GM23338 (cell line): ENCODE data around the gene KRTAP10-12. TPM values are rescaled to one million over a fixed set of nuclear protein-coding genes. Genes with fewer than 3 reads are reported as not detected.

Source experiments
- ATAC-seq: fragments of 200-7000 bp; cut with Tn5 transposase; 3 replicates; pipeline ENCODE4 v1.9.1; 2020
- DNase-seq: peaks from one replicate; pipeline ENCODE4 v3.0.0-alpha.2; 2015; ENCODE audit warnings: low spot score
- H2AFZ ChIP-seq: fragments of 200-600 bp; sonication (generic); 2 replicates; pipeline ENCODE4 v1.8.0; 2016; ENCODE audit warnings: antibody characterized with exemption, mild to moderate bottlenecking, moderate library complexity
- H3F3A ChIP-seq: fragments of 200-600 bp; sonication (generic); replicated peaks from 2 replicates; pipeline ENCODE4 v1.8.0; 2017; ENCODE audit warnings: antibody characterized with exemption, mixed run types, low read depth
- H3K27ac ChIP-seq: fragments of 200-600 bp; sonication (generic); 2 replicates; pipeline ENCODE4 v1.6.1; 2016; ENCODE audit warnings: low read depth
- H3K27me3 ChIP-seq: fragments of 200-600 bp; sonication (generic); 2 replicates; pipeline ENCODE4 v1.8.0; 2016; ENCODE audit warnings: mild to moderate bottlenecking, mixed run types, moderate library complexity; ENCODE audit not compliant: insufficient read depth
- H3K36me3 ChIP-seq: fragments of 200-600 bp; sonication (generic); 2 replicates; pipeline ENCODE4 v1.8.0; 2016; ENCODE audit warnings: mild to moderate bottlenecking; ENCODE audit not compliant: insufficient read depth
- H3K4me1 ChIP-seq: fragments of 200-600 bp; sonication (generic); 2 replicates; pipeline ENCODE4 v1.8.0; 2016; ENCODE audit warnings: mild to moderate bottlenecking, moderate library complexity; ENCODE audit not compliant: insufficient read depth
- H3K4me2 ChIP-seq: fragments of 200-600 bp; sonication (generic); 2 replicates; pipeline ENCODE4 v1.7.1; 2017; ENCODE audit warnings: mixed run types
- H3K4me3 ChIP-seq: fragments of 200-600 bp; sonication (generic); 2 replicates; pipeline ENCODE4 v1.6.1; 2016; ENCODE audit warnings: mixed run types
- H3K79me2 ChIP-seq: fragments of 200-600 bp; sonication (generic); replicated peaks from 2 replicates; pipeline ENCODE4 v1.8.0; 2017; ENCODE audit warnings: mild to moderate bottlenecking; ENCODE audit not compliant: insufficient read depth
- H3K9me2 ChIP-seq: fragments of 200-600 bp; sonication (generic); 2 replicates; pipeline ENCODE4 v1.8.0; 2017; ENCODE audit not compliant: insufficient read depth
- H4K20me1 ChIP-seq: fragments of 200-600 bp; sonication (generic); replicated peaks from 2 replicates; pipeline ENCODE4 v1.8.0; 2017; ENCODE audit warnings: mild to moderate bottlenecking; ENCODE audit not compliant: insufficient read depth
- H3K27ac Mint-ChIP-seq: 2 replicates; pipeline ENCODE4 v1.8.0; 2020; ENCODE audit warnings: inconsistent platforms, mild to moderate bottlenecking, moderate library complexity, mixed read lengths
- H3K27me3 Mint-ChIP-seq: 3 replicates; pipeline ENCODE4 v1.8.0; 2022; ENCODE audit warnings: low read depth, mild to moderate bottlenecking, moderate library complexity, mixed read lengths, inconsistent platforms; ENCODE audit not compliant: insufficient read depth, poor library complexity
- H3K36me3 Mint-ChIP-seq: 3 replicates; pipeline ENCODE4 v1.8.0; 2021; ENCODE audit warnings: low read depth, mild to moderate bottlenecking, inconsistent platforms, moderate library complexity, mixed read lengths
- H3K4me1 Mint-ChIP-seq: 3 replicates; pipeline ENCODE4 v1.8.0; 2020; ENCODE audit warnings: mild to moderate bottlenecking, inconsistent platforms, mixed read lengths
- H3K4me3 Mint-ChIP-seq: 3 replicates; pipeline ENCODE4 v1.8.0; 2021; ENCODE audit warnings: moderate library complexity, mild to moderate bottlenecking, inconsistent platforms, mixed read lengths
- H3K9me3 Mint-ChIP-seq: 3 replicates; pipeline ENCODE4 v1.8.0; 2020; ENCODE audit warnings: moderate library complexity, mild to moderate bottlenecking, inconsistent platforms, mixed read lengths
- CREB1 ChIP-seq: fragments of 250-450 bp; sonication (Bioruptor Pico); IDR thresholded peaks from 2 replicates; pipeline ENCODE4 v1.5.0; 2020; ENCODE audit warnings: low read depth, mild to moderate bottlenecking, moderate library complexity
- EZH2 ChIP-seq: fragments of 200-600 bp; sonication (generic); IDR thresholded peaks from one replicate; pipeline ENCODE4 v1.8.0; 2017; ENCODE audit warnings: antibody characterized with exemption, mild to moderate bottlenecking, low read depth; ENCODE audit not compliant: unreplicated experiment
- EZH2phosphoT487 ChIP-seq: fragments of 200-600 bp; sonication (generic); IDR thresholded peaks from one replicate; pipeline ENCODE4 v1.8.1; 2018; ENCODE audit warnings: antibody characterized with exemption; ENCODE audit not compliant: unreplicated experiment
- JUNB ChIP-seq: IDR thresholded peaks from one replicate; pipeline ENCODE4 v1.6.1; 2016; ENCODE audit warnings: antibody characterized with exemption; ENCODE audit not compliant: unreplicated experiment
- NANOG ChIP-seq: IDR thresholded peaks from 2 replicates; pipeline ENCODE4 v1.6.1; 2016; ENCODE audit warnings: antibody characterized with exemption, borderline replicate concordance
- POLR2AphosphoS5 ChIP-seq: IDR thresholded peaks from 2 replicates; pipeline ENCODE4 v1.6.1; 2016; ENCODE audit warnings: antibody characterized with exemption, low read depth
- STAT1 ChIP-seq: IDR thresholded peaks from one replicate; pipeline ENCODE4 v1.6.1; 2016; ENCODE audit warnings: antibody characterized with exemption; ENCODE audit not compliant: unreplicated experiment
- ZNF114 ChIP-seq: fragments of 250-450 bp; sonication (Bioruptor Pico); IDR thresholded peaks from 2 replicates; pipeline ENCODE4 v1.5.0; 2020; ENCODE audit warnings: mild to moderate bottlenecking, moderate library complexity
- ZNF331 ChIP-seq: fragments of 250-450 bp; sonication (Bioruptor Pico); IDR thresholded peaks from 2 replicates; pipeline ENCODE4 v1.5.0; 2020; ENCODE audit warnings: low read depth, mild to moderate bottlenecking, moderate library complexity
- polyA plus RNA-seq: library from polyadenylated mRNA; unstranded; fragments of >200 nt; fragmentation: Nextera tagmentation; extraction: Ambion mirVana; gene quantifications from 2 replicates; pipeline ENCODE4 v1.2.1, GENCODE V29; 2016
- total RNA-seq: library from RNA; depleted of rRNA; stranded (reverse); fragments of >200 nt; shearing (Covaris generic); gene quantifications from 2 replicates; pipeline ENCODE4 v1.2.3, GENCODE V29; 2014
- TF ChIP-seq, protein P1 (sequence below): IDR thresholded peaks from one replicate; pipeline ENCODE4 v1.6.1; 2018; ENCODE audit warnings: antibody characterized with exemption; ENCODE audit not compliant: unreplicated experiment
- TF ChIP-seq, protein P2 (sequence below): fragments of 250-450 bp; sonication (Bioruptor Pico); IDR thresholded peaks from 2 replicates; pipeline ENCODE4 v1.5.0; 2020; ENCODE audit warnings: mild to moderate bottlenecking, moderate library complexity
- TF ChIP-seq, protein P3 (sequence below): IDR thresholded peaks from 2 replicates; pipeline ENCODE4 v1.6.1; 2016; ENCODE audit warnings: antibody characterized with exemption
- TF ChIP-seq, protein P4 (sequence below), 2 experiments: fragments of 200-600 bp in 1 of 2; sonication (generic) in 1 of 2; conservative IDR thresholded peaks; 2 replicates each; pipeline versions ENCODE4 v1.5.1 to v1.6.1; 2016 to 2017; ENCODE audit warnings: antibody characterized with exemption in 2 of 2, low read depth in 2 of 2, mild to moderate bottlenecking in 2 of 2, moderate library complexity in 1 of 2

The KRTAP10-12 gene
- total and polyA plus RNA-seq, 2 experiments from 2014 or later, result not detected

DNA sequence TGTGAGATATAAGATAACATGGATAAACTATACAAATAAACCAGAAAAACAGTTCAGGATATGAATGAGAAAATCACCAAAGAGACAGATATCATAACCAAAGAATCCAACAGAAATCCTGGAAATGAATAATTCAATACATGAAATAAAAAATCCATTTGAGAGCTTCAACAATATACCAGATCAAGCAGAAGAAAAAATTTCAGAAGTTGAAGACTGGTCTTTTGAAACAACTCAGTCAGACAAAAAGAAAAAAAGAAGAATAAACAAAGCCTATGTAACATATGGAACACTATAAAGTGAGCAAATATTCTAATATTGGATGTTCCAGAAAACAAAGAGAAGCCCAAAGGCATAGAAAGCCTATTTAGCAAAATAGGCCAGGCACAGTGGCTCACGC lies 25.1 kb upstream of the KRTAP10-12 start:
- Histone ChIP-seq H3K4me3 (no peak overlapping the region), H3K27ac (no peak overlapping the region), H2AFZ (no peak overlapping the region), H3K27me3 (no peaks in the 10 kb centered on the region), H4K20me1 (no peaks in the 10 kb centered on the region), H3K4me1 (no peaks in the 10 kb centered on the region), H3K9me2 (no peaks in the 10 kb centered on the region), H3K79me2 (no peaks in the 10 kb centered on the region), H3F3A (no peaks in the 10 kb centered on the region), H3K36me3 (no peaks in the 10 kb centered on the region), H3K4me2 (no peak overlapping the region)
- H3K27ac Mint-ChIP-seq, result no peak overlapping the region
- H3K36me3 Mint-ChIP-seq, result peaks cover 12% of the 10 kb centered on the region
- DNase-seq (no peak), ATAC-seq (no peak)
- peaks cover 52% of the 10 kb centered on the region for H3K9me3 Mint-ChIP-seq
- no peaks in the 10 kb centered on the region for H3K4me1 Mint-ChIP-seq
- TF ChIP-seq, protein P1, sequence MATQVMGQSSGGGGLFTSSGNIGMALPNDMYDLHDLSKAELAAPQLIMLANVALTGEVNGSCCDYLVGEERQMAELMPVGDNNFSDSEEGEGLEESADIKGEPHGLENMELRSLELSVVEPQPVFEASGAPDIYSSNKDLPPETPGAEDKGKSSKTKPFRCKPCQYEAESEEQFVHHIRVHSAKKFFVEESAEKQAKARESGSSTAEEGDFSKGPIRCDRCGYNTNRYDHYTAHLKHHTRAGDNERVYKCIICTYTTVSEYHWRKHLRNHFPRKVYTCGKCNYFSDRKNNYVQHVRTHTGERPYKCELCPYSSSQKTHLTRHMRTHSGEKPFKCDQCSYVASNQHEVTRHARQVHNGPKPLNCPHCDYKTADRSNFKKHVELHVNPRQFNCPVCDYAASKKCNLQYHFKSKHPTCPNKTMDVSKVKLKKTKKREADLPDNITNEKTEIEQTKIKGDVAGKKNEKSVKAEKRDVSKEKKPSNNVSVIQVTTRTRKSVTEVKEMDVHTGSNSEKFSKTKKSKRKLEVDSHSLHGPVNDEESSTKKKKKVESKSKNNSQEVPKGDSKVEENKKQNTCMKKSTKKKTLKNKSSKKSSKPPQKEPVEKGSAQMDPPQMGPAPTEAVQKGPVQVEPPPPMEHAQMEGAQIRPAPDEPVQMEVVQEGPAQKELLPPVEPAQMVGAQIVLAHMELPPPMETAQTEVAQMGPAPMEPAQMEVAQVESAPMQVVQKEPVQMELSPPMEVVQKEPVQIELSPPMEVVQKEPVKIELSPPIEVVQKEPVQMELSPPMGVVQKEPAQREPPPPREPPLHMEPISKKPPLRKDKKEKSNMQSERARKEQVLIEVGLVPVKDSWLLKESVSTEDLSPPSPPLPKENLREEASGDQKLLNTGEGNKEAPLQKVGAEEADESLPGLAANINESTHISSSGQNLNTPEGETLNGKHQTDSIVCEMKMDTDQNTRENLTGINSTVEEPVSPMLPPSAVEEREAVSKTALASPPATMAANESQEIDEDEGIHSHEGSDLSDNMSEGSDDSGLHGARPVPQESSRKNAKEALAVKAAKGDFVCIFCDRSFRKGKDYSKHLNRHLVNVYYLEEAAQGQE, result no peak
- TF ChIP-seq ZNF114 (CRISPR knock-in tag) (no peak), POLR2AphosphoS5 (no peak), EZH2 (no peak), STAT1 (no peak), EZH2phosphoT487 (no peak), JUNB (no peak), NANOG (no peak), CREB1 (CRISPR knock-in tag) (no peak), ZNF331 (CRISPR knock-in tag) (no peak)
- TF ChIP-seq, protein P2, sequence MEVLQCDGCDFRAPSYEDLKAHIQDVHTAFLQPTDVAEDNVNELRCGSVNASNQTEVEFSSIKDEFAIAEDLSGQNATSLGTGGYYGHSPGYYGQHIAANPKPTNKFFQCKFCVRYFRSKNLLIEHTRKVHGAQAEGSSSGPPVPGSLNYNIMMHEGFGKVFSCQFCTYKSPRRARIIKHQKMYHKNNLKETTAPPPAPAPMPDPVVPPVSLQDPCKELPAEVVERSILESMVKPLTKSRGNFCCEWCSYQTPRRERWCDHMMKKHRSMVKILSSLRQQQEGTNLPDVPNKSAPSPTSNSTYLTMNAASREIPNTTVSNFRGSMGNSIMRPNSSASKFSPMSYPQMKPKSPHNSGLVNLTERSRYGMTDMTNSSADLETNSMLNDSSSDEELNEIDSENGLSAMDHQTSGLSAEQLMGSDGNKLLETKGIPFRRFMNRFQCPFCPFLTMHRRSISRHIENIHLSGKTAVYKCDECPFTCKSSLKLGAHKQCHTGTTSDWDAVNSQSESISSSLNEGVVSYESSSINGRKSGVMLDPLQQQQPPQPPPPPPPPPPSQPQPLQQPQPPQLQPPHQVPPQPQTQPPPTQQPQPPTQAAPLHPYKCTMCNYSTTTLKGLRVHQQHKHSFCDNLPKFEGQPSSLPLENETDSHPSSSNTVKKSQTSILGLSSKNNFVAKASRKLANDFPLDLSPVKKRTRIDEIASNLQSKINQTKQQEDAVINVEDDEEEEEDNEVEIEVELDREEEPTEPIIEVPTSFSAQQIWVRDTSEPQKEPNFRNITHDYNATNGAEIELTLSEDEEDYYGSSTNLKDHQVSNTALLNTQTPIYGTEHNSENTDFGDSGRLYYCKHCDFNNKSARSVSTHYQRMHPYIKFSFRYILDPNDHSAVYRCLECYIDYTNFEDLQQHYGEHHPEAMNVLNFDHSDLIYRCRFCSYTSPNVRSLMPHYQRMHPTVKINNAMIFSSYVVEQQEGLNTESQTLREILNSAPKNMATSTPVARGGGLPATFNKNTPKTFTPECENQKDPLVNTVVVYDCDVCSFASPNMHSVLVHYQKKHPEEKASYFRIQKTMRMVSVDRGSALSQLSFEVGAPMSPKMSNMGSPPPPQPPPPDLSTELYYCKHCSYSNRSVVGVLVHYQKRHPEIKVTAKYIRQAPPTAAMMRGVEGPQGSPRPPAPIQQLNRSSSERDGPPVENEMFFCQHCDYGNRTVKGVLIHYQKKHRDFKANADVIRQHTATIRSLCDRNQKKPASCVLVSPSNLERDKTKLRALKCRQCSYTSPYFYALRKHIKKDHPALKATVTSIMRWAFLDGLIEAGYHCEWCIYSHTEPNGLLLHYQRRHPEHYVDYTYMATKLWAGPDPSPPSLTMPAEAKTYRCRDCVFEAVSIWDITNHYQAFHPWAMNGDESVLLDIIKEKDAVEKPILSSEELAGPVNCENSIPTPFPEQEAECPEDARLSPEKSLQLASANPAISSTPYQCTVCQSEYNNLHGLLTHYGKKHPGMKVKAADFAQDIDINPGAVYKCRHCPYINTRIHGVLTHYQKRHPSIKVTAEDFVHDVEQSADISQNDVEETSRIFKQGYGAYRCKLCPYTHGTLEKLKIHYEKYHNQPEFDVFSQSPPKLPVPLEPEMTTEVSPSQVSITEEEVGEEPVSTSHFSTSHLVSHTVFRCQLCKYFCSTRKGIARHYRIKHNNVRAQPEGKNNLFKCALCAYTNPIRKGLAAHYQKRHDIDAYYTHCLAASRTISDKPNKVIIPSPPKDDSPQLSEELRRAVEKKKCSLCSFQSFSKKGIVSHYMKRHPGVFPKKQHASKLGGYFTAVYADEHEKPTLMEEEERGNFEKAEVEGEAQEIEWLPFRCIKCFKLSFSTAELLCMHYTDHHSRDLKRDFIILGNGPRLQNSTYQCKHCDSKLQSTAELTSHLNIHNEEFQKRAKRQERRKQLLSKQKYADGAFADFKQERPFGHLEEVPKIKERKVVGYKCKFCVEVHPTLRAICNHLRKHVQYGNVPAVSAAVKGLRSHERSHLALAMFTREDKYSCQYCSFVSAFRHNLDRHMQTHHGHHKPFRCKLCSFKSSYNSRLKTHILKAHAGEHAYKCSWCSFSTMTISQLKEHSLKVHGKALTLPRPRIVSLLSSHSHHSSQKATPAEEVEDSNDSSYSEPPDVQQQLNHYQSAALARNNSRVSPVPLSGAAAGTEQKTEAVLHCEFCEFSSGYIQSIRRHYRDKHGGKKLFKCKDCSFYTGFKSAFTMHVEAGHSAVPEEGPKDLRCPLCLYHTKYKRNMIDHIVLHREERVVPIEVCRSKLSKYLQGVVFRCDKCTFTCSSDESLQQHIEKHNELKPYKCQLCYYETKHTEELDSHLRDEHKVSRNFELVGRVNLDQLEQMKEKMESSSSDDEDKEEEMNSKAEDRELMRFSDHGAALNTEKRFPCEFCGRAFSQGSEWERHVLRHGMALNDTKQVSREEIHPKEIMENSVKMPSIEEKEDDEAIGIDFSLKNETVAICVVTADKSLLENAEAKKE, result no peak
- TF ChIP-seq, protein P3, sequence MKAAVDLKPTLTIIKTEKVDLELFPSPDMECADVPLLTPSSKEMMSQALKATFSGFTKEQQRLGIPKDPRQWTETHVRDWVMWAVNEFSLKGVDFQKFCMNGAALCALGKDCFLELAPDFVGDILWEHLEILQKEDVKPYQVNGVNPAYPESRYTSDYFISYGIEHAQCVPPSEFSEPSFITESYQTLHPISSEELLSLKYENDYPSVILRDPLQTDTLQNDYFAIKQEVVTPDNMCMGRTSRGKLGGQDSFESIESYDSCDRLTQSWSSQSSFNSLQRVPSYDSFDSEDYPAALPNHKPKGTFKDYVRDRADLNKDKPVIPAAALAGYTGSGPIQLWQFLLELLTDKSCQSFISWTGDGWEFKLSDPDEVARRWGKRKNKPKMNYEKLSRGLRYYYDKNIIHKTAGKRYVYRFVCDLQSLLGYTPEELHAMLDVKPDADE, result no peak
- TF ChIP-seq, protein P4, sequence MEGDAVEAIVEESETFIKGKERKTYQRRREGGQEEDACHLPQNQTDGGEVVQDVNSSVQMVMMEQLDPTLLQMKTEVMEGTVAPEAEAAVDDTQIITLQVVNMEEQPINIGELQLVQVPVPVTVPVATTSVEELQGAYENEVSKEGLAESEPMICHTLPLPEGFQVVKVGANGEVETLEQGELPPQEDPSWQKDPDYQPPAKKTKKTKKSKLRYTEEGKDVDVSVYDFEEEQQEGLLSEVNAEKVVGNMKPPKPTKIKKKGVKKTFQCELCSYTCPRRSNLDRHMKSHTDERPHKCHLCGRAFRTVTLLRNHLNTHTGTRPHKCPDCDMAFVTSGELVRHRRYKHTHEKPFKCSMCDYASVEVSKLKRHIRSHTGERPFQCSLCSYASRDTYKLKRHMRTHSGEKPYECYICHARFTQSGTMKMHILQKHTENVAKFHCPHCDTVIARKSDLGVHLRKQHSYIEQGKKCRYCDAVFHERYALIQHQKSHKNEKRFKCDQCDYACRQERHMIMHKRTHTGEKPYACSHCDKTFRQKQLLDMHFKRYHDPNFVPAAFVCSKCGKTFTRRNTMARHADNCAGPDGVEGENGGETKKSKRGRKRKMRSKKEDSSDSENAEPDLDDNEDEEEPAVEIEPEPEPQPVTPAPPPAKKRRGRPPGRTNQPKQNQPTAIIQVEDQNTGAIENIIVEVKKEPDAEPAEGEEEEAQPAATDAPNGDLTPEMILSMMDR (conservative IDR thresholded peaks at IDR 0.05; ENCODE audit: low read depth in 2 of 2), result no peak
- no peak overlapping the region for H3K4me3 Mint-ChIP-seq
- peaks cover under 1% of the 10 kb centered on the region for H3K27me3 Mint-ChIP-seq
